ENCODE results near the gene MRPL36. TPM values are rescaled to one million over a fixed set of nuclear protein-coding genes. Genes with fewer than 3 reads are reported as not detected.

The MRPL36 gene
- total RNA-seq, 4 donors from 2014 or later, result 42.6 to 56.1 (median 46.2) TPM

GRCh38 chr5:1781726-1782384 is 17.8 kb downstream of the MRPL36 start:
- intact Hi-C loops (cut with DNase I), result no loop called here
- H3K36me3 ChIP-seq, result no peaks in the 10 kb centered on the region
- no peak overlapping the region for H3K4me3 ChIP-seq
- H3K9me3 ChIP-seq, result no peaks in the 10 kb centered on the region
- TF ChIP-seq EP300 (IDR thresholded peaks at IDR 0.05), result no peak
- no peak for TF ChIP-seq POLR2AphosphoS5 (IDR thresholded peaks at IDR 0.05)
- H3K27me3 ChIP-seq, result peaks cover 0 to 55% (median 0%) of the 10 kb centered on the region in 4 donors
- H3K4me1 ChIP-seq, result no peaks in the 10 kb centered on the region
- no peak overlapping the region for H3K27ac ChIP-seq (replicated peaks in 1 of 4)
- WGBS, result 83% methylated on average over 7 of the region's 9 CpGs
- DNase-seq (ENCODE audit: extremely low spot score), result no peak

GRCh38 chr5:1781107-1781506 is 18.5 kb downstream of the MRPL36 start:
- Histone ChIP-seq H3K27me3 (peaks cover 0 to 47% (median 0%) of the 10 kb centered on the region in 4 donors), H3K4me1 (no peaks in the 10 kb centered on the region), H3K9me3 (no peaks in the 10 kb centered on the region), H3K36me3 (no peaks in the 10 kb centered on the region), H3K27ac (replicated peaks in 1 of 4) (no peak overlapping the region), H3K4me3 (no peak overlapping the region)
- 86% methylated on average over 6 of the region's 6 CpGs for whole genome bisulfite sequencing
- DNase-seq (ENCODE audit: extremely low spot score), result no peak
- intact Hi-C loops (cut with DNase I), result no loop called here
- TF ChIP-seq CTCF (IDR thresholded peaks at IDR 0.05) (no peak), EP300 (IDR thresholded peaks at IDR 0.05) (no peak), POLR2A (IDR thresholded peaks at IDR 0.05; ENCODE audit: low read depth) (no peak), POLR2AphosphoS5 (IDR thresholded peaks at IDR 0.05) (no peak)

GRCh38 chr5:1780614-1780930 is 19.1 kb downstream of the MRPL36 start:
- Histone ChIP-seq H3K4me3 (no peak overlapping the region), H3K9me3 (no peaks in the 10 kb centered on the region), H3K27ac (replicated peaks in 1 of 4) (no peak overlapping the region), H3K27me3 (peaks cover 0 to 42% (median 0%) of the 10 kb centered on the region in 4 donors), H3K36me3 (no peaks in the 10 kb centered on the region), H3K4me1 (no peaks in the 10 kb centered on the region)
- no peak for DNase-seq (ENCODE audit: extremely low spot score)
- TF ChIP-seq POLR2AphosphoS5 (IDR thresholded peaks at IDR 0.05) (no peak), POLR2A (IDR thresholded peaks at IDR 0.05; ENCODE audit: low read depth) (no peak), CTCF (IDR thresholded peaks at IDR 0.05) (no peak), EP300 (IDR thresholded peaks at IDR 0.05) (no peak)
- intact Hi-C loops (cut with DNase I), result no loop called here
- 68% methylated on average over 6 of the region's 6 CpGs for WGBS

GRCh38 chr5:1779782-1780613 is 19.6 kb downstream of the MRPL36 start:
- H3K4me3 ChIP-seq, result no peak overlapping the region
- H3K27me3 ChIP-seq, result peaks cover 0 to 36% (median 0%) of the 10 kb centered on the region in 4 donors
- H3K36me3 ChIP-seq, result no peaks in the 10 kb centered on the region
- H3K4me1 ChIP-seq, result no peaks in the 10 kb centered on the region
- intact Hi-C loops (cut with DNase I), result no loop called here
- TF ChIP-seq POLR2AphosphoS5 (IDR thresholded peaks at IDR 0.05) (no peak), CTCF (IDR thresholded peaks at IDR 0.05) (no peak)
- 90% methylated on average over 15 of the region's 20 CpGs for WGBS
- H3K27ac ChIP-seq (replicated peaks in 1 of 4), result no peak overlapping the region
- peaks cover 0 to 5% (median 0%) of the 10 kb centered on the region in 4 donors for H3K9me3 ChIP-seq
- no peak for DNase-seq (ENCODE audit: extremely low spot score)

GRCh38 chr5:1779021-1779680 is 20.5 kb downstream of the MRPL36 start:
- 78% methylated on average over 19 of the region's 32 CpGs for WGBS
- TF ChIP-seq CTCF (IDR thresholded peaks at IDR 0.05), result no peak
- no peak for TF ChIP-seq POLR2AphosphoS5 (IDR thresholded peaks at IDR 0.05)
- TF ChIP-seq POLR2A (IDR thresholded peaks at IDR 0.05; ENCODE audit: low read depth), result no peak
- no peak for TF ChIP-seq EP300 (IDR thresholded peaks at IDR 0.05)
- no peaks in the 10 kb centered on the region for H3K4me1 ChIP-seq
- H3K9me3 ChIP-seq, result peaks cover 0 to 9% (median 0%) of the 10 kb centered on the region in 4 donors
- DNase-seq (ENCODE audit: extremely low spot score), result no peak
- peaks cover 0 to 28% (median 0%) of the 10 kb centered on the region in 4 donors for H3K27me3 ChIP-seq
- no peak overlapping the region for H3K27ac ChIP-seq (replicated peaks in 1 of 4)
- no peak overlapping the region for H3K4me3 ChIP-seq
- no peaks in the 10 kb centered on the region for H3K36me3 ChIP-seq
- intact Hi-C loops (cut with DNase I), result no loop called here

Data from esophagus muscularis mucosa (tissue), 4 donors.